ENCODE results near the gene CARHSP1. TPM values are rescaled to one million over a fixed set of nuclear protein-coding genes. Genes with fewer than 3 reads are reported as not detected.

CARHSP1 gene
- total RNA-seq, 2 donors from 2014 or later, result 51.0 to 146 TPM

DNA sequence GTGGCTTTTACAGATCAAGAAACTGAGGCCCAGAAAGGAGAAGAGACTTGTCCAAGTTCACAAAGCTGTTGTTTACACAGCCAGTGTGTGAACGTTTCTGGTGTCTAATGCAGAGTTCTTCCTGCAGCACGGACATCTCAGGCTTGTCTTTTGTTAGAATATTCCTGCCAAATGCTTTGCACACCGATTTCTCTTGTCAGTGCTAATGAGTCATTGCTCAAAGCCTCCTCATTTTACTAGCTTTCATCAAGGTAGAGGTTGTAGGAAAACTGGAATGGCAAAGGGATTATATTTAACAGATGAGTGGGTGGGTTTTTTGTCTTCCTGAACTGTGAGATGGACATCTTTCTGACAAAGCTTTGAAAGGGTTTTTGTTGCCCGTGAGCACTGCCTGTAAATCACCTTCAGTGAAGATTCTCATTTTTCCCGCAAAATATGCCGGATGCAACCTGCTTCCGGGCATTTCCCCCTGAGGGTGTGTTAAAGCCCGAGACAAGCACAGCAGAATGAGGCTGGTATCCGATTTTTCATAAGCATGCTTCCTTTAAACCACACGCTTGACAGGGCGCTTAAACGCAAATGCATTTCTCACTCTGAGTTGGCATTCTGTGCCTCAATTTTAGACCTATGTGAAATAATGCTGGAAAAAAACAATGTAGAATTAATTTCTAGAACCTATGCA lies 56.5 kb downstream of the CARHSP1 start:
- 54% methylated on average over 12 of the region's 12 CpGs for WGBS
- Histone ChIP-seq H3K4me3 (no peak overlapping the region), H3K27ac (no peak overlapping the region), H3K4me1 (replicated peaks) (no peaks in the 10 kb centered on the region), H3K36me3 (peaks cover 4 to 27% of the 10 kb centered on the region in 2 donors), H3K27me3 (replicated peaks; ENCODE audit: insufficient read depth) (no peaks in the 10 kb centered on the region), H3K9me3 (no peaks in the 10 kb centered on the region)
- no peak for DNase-seq (ENCODE audit: low spot score)
- intact Hi-C loops (cut with DNase I), result no loop called here
- no peak for TF ChIP-seq POLR2A (IDR thresholded peaks at IDR 0.05)
- TF ChIP-seq, protein P1, sequence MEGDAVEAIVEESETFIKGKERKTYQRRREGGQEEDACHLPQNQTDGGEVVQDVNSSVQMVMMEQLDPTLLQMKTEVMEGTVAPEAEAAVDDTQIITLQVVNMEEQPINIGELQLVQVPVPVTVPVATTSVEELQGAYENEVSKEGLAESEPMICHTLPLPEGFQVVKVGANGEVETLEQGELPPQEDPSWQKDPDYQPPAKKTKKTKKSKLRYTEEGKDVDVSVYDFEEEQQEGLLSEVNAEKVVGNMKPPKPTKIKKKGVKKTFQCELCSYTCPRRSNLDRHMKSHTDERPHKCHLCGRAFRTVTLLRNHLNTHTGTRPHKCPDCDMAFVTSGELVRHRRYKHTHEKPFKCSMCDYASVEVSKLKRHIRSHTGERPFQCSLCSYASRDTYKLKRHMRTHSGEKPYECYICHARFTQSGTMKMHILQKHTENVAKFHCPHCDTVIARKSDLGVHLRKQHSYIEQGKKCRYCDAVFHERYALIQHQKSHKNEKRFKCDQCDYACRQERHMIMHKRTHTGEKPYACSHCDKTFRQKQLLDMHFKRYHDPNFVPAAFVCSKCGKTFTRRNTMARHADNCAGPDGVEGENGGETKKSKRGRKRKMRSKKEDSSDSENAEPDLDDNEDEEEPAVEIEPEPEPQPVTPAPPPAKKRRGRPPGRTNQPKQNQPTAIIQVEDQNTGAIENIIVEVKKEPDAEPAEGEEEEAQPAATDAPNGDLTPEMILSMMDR (IDR thresholded peaks at IDR 0.05), result no peak
- TF ChIP-seq POLR2AphosphoS5 (IDR thresholded peaks at IDR 0.05), result no peak

DNA sequence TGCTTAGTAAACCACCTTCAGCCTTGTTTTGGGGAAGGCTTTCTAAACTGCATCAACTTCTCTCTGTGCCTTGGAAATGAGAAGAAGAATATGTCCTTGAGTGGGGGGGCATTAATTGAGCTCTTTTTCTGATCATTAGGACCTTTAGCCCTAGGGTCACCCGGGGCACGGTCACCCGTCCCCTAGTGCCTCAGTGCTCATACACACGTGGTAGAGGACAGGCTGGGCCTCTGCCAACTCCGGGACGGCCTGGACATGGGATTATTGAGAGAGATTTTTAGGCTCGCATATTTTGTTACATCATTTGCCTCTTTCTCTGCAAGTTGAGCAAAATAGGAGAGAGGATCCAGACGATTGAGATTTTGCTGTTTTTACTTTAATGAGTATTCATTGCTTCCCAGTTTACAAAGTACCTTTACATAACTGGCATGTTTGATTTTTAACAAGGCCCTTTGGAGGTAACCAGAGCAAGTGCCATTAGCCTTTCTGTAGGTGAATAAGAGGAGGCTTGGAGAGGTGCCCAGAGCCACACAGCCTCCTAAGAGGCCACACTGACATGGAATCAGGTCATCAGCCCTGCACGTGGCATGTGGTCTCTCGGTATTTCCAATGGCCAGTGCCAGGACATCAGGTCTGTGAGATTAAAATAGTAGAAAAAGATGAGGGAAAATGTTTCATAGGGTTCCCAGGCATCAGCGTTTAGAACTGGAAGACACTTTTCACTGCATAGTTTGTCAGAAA lies 60.0 kb downstream of the CARHSP1 start:
- no peak overlapping the region for H3K4me3 ChIP-seq
- intact Hi-C loops (cut with DNase I), result no loop called here
- H3K4me1 ChIP-seq (replicated peaks), result no peaks in the 10 kb centered on the region
- H3K27me3 ChIP-seq (replicated peaks; ENCODE audit: insufficient read depth), result no peaks in the 10 kb centered on the region
- H3K9me3 ChIP-seq, result no peaks in the 10 kb centered on the region
- no peak for DNase-seq (ENCODE audit: low spot score)
- 82% methylated on average over 11 of the region's 11 CpGs for WGBS
- TF ChIP-seq, protein P1 (IDR thresholded peaks at IDR 0.05), result no peak
- TF ChIP-seq POLR2AphosphoS5 (IDR thresholded peaks at IDR 0.05) (no peak), POLR2A (IDR thresholded peaks at IDR 0.05) (no peak)
- peaks cover 4 to 27% of the 10 kb centered on the region in 2 donors for H3K36me3 ChIP-seq
- no peak overlapping the region for H3K27ac ChIP-seq

DNA sequence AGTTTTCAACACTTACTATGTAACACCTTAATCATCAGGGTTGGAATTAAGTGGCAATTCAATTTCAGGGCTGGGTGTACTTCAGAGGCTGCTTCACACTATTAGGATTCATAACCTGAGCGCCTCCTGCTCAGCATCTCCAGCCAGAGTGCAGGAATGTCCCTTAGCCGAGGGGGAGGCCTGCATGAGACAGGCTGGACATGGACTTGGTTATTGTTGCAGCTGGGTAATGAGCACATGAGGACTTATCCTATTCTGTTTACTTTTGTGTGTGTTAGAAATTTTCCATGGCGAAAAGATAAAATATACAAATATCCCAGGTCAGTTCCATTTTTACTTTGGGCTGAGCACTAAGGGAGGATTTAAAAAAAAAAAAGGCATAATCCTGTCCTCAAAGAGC lies 60.8 kb downstream of the CARHSP1 start:
- 90% methylated on average over 3 of the region's 3 CpGs for WGBS
- Histone ChIP-seq H3K27me3 (replicated peaks; ENCODE audit: insufficient read depth) (no peaks in the 10 kb centered on the region), H3K4me1 (replicated peaks) (no peaks in the 10 kb centered on the region), H3K27ac (no peak overlapping the region), H3K36me3 (peaks cover 9 to 23% of the 10 kb centered on the region in 2 donors), H3K4me3 (no peak overlapping the region), H3K9me3 (no peaks in the 10 kb centered on the region)
- intact Hi-C loops (cut with DNase I), result no loop called here
- TF ChIP-seq, protein P1 (IDR thresholded peaks at IDR 0.05), result no peak
- TF ChIP-seq POLR2A (IDR thresholded peaks at IDR 0.05) (no peak), POLR2AphosphoS5 (IDR thresholded peaks at IDR 0.05) (no peak)
- DNase-seq (ENCODE audit: low spot score), result no peak

DNA sequence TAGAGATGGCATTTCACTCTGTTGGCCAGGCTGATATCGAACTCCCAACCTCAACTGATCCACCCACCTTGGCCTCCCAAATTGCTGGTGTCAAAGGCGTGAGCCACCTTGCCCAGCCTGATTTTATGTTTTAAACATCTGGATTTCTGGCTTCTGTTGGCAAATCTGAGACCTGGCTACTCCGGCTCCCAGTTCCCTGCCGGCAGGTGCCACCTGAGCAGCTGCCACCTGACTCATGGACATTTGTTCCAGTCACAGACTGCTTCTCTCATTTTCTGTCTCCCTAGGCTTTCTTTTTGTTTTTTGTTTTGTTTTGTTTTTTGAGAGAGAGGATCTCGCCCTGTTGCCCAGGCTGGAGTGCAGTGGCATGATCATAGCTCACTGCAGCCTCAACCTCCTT lies 61.6 kb downstream of the CARHSP1 start:
- H3K27ac ChIP-seq, result no peak overlapping the region
- H3K4me1 ChIP-seq (replicated peaks), result no peaks in the 10 kb centered on the region
- H3K27me3 ChIP-seq (replicated peaks; ENCODE audit: insufficient read depth), result no peaks in the 10 kb centered on the region
- no peak for TF ChIP-seq POLR2AphosphoS5 (IDR thresholded peaks at IDR 0.05)
- intact Hi-C loops (cut with DNase I), result no loop called here
- H3K36me3 ChIP-seq, result peaks cover 12 to 17% of the 10 kb centered on the region in 2 donors
- 96% methylated on average over 5 of the region's 5 CpGs for WGBS
- DNase-seq (ENCODE audit: low spot score), result no peak
- H3K9me3 ChIP-seq, result no peaks in the 10 kb centered on the region
- H3K4me3 ChIP-seq, result no peak overlapping the region

DNA sequence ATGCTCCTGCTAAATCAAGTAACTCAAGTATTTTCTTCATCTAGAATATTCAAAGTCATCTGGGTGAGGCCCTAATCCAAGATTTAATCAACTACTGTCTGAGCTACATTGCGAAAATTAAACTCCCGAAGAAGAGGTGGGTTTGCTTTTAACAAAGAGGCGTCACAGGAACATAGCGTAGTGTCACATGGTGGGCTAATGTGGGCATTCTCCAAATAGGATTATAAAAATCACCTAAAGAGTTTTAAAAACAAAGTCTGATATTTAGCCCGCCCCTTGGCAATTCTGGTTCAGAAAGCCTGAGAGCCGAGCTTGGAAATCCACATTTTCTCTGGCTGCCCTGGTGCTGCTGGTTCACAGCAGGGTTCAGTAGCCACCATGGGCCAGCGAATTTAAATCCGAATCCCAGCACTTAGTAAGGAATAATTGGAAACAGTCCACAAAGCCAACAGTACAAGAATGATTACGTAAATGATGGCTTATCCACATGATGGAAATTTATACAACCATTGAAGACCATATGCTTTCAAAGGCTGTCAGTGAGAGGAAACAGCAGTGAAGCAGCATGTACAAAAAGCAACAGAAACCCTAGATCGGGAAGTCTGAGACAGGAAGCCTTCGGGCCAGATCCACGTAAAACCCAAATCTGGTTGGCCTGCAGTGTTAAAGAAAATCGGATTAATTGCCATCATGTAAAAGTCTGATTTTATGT lies 62.4 kb downstream of the CARHSP1 start:
- Histone ChIP-seq H3K36me3 (peaks cover 12 to 17% of the 10 kb centered on the region in 2 donors), H3K4me3 (no peak overlapping the region), H3K4me1 (replicated peaks) (no peaks in the 10 kb centered on the region), H3K27me3 (replicated peaks; ENCODE audit: insufficient read depth) (no peaks in the 10 kb centered on the region), H3K27ac (no peak overlapping the region), H3K9me3 (no peaks in the 10 kb centered on the region)
- intact Hi-C loops (cut with DNase I), result no loop called here
- whole genome bisulfite sequencing, result 92% methylated on average over 13 of the region's 13 CpGs
- DNase-seq (ENCODE audit: low spot score), result no peak
- TF ChIP-seq, protein P1 (IDR thresholded peaks at IDR 0.05), result no peak
- TF ChIP-seq POLR2A (IDR thresholded peaks at IDR 0.05), result no peak
- no peak for TF ChIP-seq POLR2AphosphoS5 (IDR thresholded peaks at IDR 0.05)

Data from prostate gland (tissue), 2 donors.